H1 (cell line): ENCODE data around the gene DNM1L. TPM values are rescaled to one million over a fixed set of nuclear protein-coding genes. Genes with fewer than 3 reads are reported as not detected.

Experiments
- CTCF ChIA-PET: fragments of 300-600 bp; sonication (Branson Sonifier 250); formaldehyde crosslinking; loops from one replicate; lab custom pipeline; 2021; ENCODE audit not compliant: partially characterized antibody; lab: Charles Lee
- POLR2A ChIA-PET: fragments of 300-600 bp; sonication (Branson Sonifier 250); formaldehyde crosslinking; loops from one replicate; lab custom pipeline; 2021; ENCODE audit warnings: inconsistent platforms; ENCODE audit not compliant: partially characterized antibody; lab: Charles Lee
- DNase-seq, 2 experiments: peaks; one replicate each; pipeline versions ENCODE4 v3.0.0 to v3.0.0-alpha.2; 2010 to 2022; ENCODE audit warnings: low spot score in 2 of 2, low read depth in 1 of 2, mixed read lengths in 1 of 2
- FAIRE-seq: peaks from 2 replicates; lab custom pipeline; 2011; peaks lifted over from hg19 to GRCh38; lab: Jason Lieb, UNC
- H2AFZ ChIP-seq: 2 replicates; pipeline ENCODE4 v1.8.1; 2012; ENCODE audit warnings: low read length, inconsistent platforms
- H2AK5ac ChIP-seq: 2 replicates; pipeline ENCODE4 v1.6.1; 2013; ENCODE audit warnings: low read depth, low read length
- H2BK120ac ChIP-seq: replicated peaks from 2 replicates; pipeline ENCODE3; 2013; ENCODE audit warnings: low read depth, low read length, inconsistent platforms
- H2BK12ac ChIP-seq: 2 replicates; pipeline ENCODE4 v1.6.1; 2013; ENCODE audit warnings: low read depth, low read length
- H2BK15ac ChIP-seq: 2 replicates; pipeline ENCODE4 v1.6.1; 2013; ENCODE audit warnings: low read length
- H2BK20ac ChIP-seq: 2 replicates; pipeline ENCODE4 v1.6.1; 2013; ENCODE audit warnings: low read length
- H2BK5ac ChIP-seq: 2 replicates; pipeline ENCODE4 v1.6.1; 2013; ENCODE audit warnings: low read depth, low read length
- H3K14ac ChIP-seq: 2 replicates; pipeline ENCODE4 v1.6.1; 2013; ENCODE audit warnings: inconsistent platforms; ENCODE audit not compliant: insufficient read length
- H3K18ac ChIP-seq: 2 replicates; pipeline ENCODE4 v1.6.1; 2013; ENCODE audit warnings: low read length; ENCODE audit errors: extremely low read depth
- H3K23ac ChIP-seq: 2 replicates; pipeline ENCODE4 v1.6.1; 2013; ENCODE audit warnings: inconsistent platforms; ENCODE audit not compliant: insufficient read length
- H3K23me2 ChIP-seq: 2 replicates; pipeline ENCODE4 v1.6.1; 2013; ENCODE audit warnings: low read depth, low read length
- H3K27ac ChIP-seq: 2 replicates; pipeline ENCODE4 v1.6.1; 2011; ENCODE audit warnings: low read depth, low read length, inconsistent platforms
- H3K27me3 ChIP-seq, 4 experiments: replicated peaks in 1 of 4; 1 replicate in 1 of 4; 2 replicates in 3 of 4; pipeline versions ENCODE4 v1.6.1 to v1.8.1; 2011 to 2013; ENCODE audit warnings: low read length in 3 of 4, mild to moderate bottlenecking in 3 of 4, inconsistent platforms in 2 of 4, mixed read lengths in 2 of 4, moderate library complexity in 1 of 4; ENCODE audit not compliant: control insufficient read depth in 3 of 4, insufficient read depth in 3 of 4; ENCODE audit errors: extremely low read depth in 1 of 4
- H3K36me3 ChIP-seq, 4 experiments: 2 replicates each; pipeline versions ENCODE4 v1.6.1 to v1.8.1; 2011 to 2013; ENCODE audit warnings: mild to moderate bottlenecking in 4 of 4, low read length in 3 of 4, moderate library complexity in 2 of 4, control low read depth in 1 of 4, inconsistent platforms in 1 of 4; ENCODE audit not compliant: insufficient read depth in 4 of 4, control insufficient read depth in 2 of 4
- H3K4ac ChIP-seq: replicated peaks from 2 replicates; pipeline ENCODE3; 2013; ENCODE audit warnings: low read length, low read depth, mixed read lengths, inconsistent platforms; ENCODE audit not compliant: insufficient read length
- H3K4me1 ChIP-seq, 4 experiments: replicated peaks in 1 of 4; 1 replicate in 1 of 4; 2 replicates in 3 of 4; pipeline versions ENCODE4 v1.6.1 to v1.8.1; 2011 to 2013; ENCODE audit warnings: low read length in 3 of 4, inconsistent platforms in 2 of 4, mixed read lengths in 1 of 4; ENCODE audit not compliant: insufficient read depth in 4 of 4, control insufficient read depth in 3 of 4
- H3K4me2 ChIP-seq, 2 experiments: 2 replicates each; pipeline versions ENCODE4 v1.6.1 to v1.8.1; 2011 to 2013; ENCODE audit warnings: low read depth in 2 of 2, low read length in 2 of 2, control low read depth in 1 of 2, inconsistent platforms in 1 of 2, mild to moderate bottlenecking in 1 of 2; ENCODE audit not compliant: insufficient read depth in 1 of 2
- H3K4me3 ChIP-seq, 4 experiments: fragments of 200-600, 300-600 bp in 1 of 4; sonication (generic), shearing (Covaris generic), sonication (Bioruptor Twin) in 1 of 4; 2 replicates each; pipeline versions ENCODE4 v1.5.1 to v1.8.1; 2011 to 2016; ENCODE audit warnings: low read length in 4 of 4, low read depth in 3 of 4, control low read depth in 2 of 4, inconsistent platforms in 2 of 4, mild to moderate bottlenecking in 2 of 4, mixed read lengths in 1 of 4, moderate library complexity in 1 of 4; ENCODE audit not compliant: insufficient read depth in 2 of 4; ENCODE audit errors: extremely low read depth in 1 of 4
- H3K56ac ChIP-seq: replicated peaks from 2 replicates; pipeline ENCODE3; 2013; ENCODE audit warnings: low read depth, mild to moderate bottlenecking, mixed read lengths, low read length, inconsistent platforms; ENCODE audit not compliant: insufficient read length
- H3K79me1 ChIP-seq: 2 replicates; pipeline ENCODE4 v1.6.1; 2013; ENCODE audit warnings: low read depth, low read length, control low read depth
- H3K79me2 ChIP-seq, 2 experiments: 2 replicates each; pipeline versions ENCODE4 v1.6.1 to v1.8.1; 2012 to 2013; ENCODE audit warnings: low read length in 2 of 2, mild to moderate bottlenecking in 2 of 2, inconsistent platforms in 1 of 2; ENCODE audit not compliant: insufficient read depth in 2 of 2, control insufficient read depth in 1 of 2
- H3K9ac ChIP-seq, 4 experiments: replicated peaks in 1 of 4; 1 replicate in 1 of 4; 2 replicates in 3 of 4; pipeline versions ENCODE4 v1.6.1 to v1.8.1; 2011 to 2013; ENCODE audit warnings: low read depth in 3 of 4, low read length in 3 of 4, control low read depth in 2 of 4, mild to moderate bottlenecking in 2 of 4, moderate library complexity in 2 of 4, inconsistent platforms in 1 of 4; ENCODE audit errors: extremely low read depth in 1 of 4
- H3K9me3 ChIP-seq, 2 experiments: 2 replicates each; pipeline versions ENCODE4 v1.6.1 to v1.8.1; 2012 to 2013; ENCODE audit warnings: mild to moderate bottlenecking in 2 of 2, moderate library complexity in 2 of 2, control low read depth in 1 of 2, inconsistent platforms in 1 of 2, low read depth in 1 of 2, low read length in 1 of 2, mixed read lengths in 1 of 2; ENCODE audit not compliant: insufficient read depth in 2 of 2
- H4K20me1 ChIP-seq, 2 experiments: replicated peaks in 1 of 2; 2 replicates each; pipeline versions ENCODE3 to v1.8.1; 2011 to 2013; ENCODE audit warnings: inconsistent platforms in 2 of 2, low read length in 2 of 2, mild to moderate bottlenecking in 1 of 2; ENCODE audit not compliant: insufficient read depth in 2 of 2, control insufficient read depth in 1 of 2
- H4K5ac ChIP-seq: 2 replicates; pipeline ENCODE4 v1.6.1; 2013; ENCODE audit warnings: low read length, low read depth, mixed read lengths, inconsistent platforms; ENCODE audit not compliant: insufficient read length
- H4K8ac ChIP-seq: 2 replicates; pipeline ENCODE4 v1.8.0; 2013; ENCODE audit warnings: mild to moderate bottlenecking, moderate library complexity, low read length, inconsistent platforms; ENCODE audit not compliant: insufficient read depth; ENCODE audit errors: extremely low read depth
- H4K91ac ChIP-seq: replicated peaks from 2 replicates; pipeline ENCODE3; 2013; ENCODE audit warnings: low read length, mixed read lengths, inconsistent platforms; ENCODE audit not compliant: insufficient read length
- CEBPB ChIP-seq: IDR thresholded peaks from 2 replicates; pipeline ENCODE4 v1.6.1; 2012; ENCODE audit warnings: low read depth, low read length
- KDM5A ChIP-seq: fragments of 200-600 bp; IDR thresholded peaks from 2 replicates; pipeline ENCODE4 v1.7.1; 2012; ENCODE audit warnings: mild to moderate bottlenecking, low read length, inconsistent platforms, mixed read lengths
- MAX ChIP-seq: IDR thresholded peaks from 2 replicates; pipeline ENCODE4 v1.6.1; 2012; ENCODE audit warnings: inconsistent platforms
- POLR2A ChIP-seq, 2 experiments: IDR thresholded peaks; 1 replicate in 1 of 2; 2 replicates in 1 of 2; pipeline ENCODE4 v1.6.1; 2011; ENCODE audit warnings: low read depth in 2 of 2, low read length in 2 of 2, mild to moderate bottlenecking in 2 of 2; ENCODE audit errors: control extremely low read depth in 1 of 2
- RXRA ChIP-seq: IDR thresholded peaks from 2 replicates; pipeline ENCODE4 v1.6.1; 2011; ENCODE audit warnings: low read depth, mild to moderate bottlenecking, low read length, moderate library complexity; ENCODE audit not compliant: insufficient read depth
- SIRT6 ChIP-seq: IDR thresholded peaks from one replicate; pipeline ENCODE4 v1.7.1; 2012; ENCODE audit warnings: low read length, inconsistent platforms
- TCF12 ChIP-seq: IDR thresholded peaks from 2 replicates; pipeline ENCODE4 v1.6.1; 2011; ENCODE audit warnings: low read depth, mild to moderate bottlenecking, low read length
- TEAD4 ChIP-seq: IDR thresholded peaks from 2 replicates; pipeline ENCODE4 v1.6.1; 2012; ENCODE audit warnings: low read depth, low read length, inconsistent platforms, mixed read lengths
- WGBS, 2 experiments: shearing (Covaris generic) in 1 of 2; methylation state at CpG; one replicate each; pipeline versions ENCODE4 v1.1.6 to v1.1.7; 2013 to 2015; ENCODE audit warnings: low lambda C conversion rate in 2 of 2, mixed read lengths in 2 of 2, inconsistent platforms in 1 of 2, low coverage in 1 of 2, missing lambda C conversion rate in 1 of 2; ENCODE audit not compliant: insufficient replicate concordance in 2 of 2, insufficient coverage in 1 of 2, insufficient read length in 1 of 2; ENCODE audit errors: extremely low coverage in 1 of 2, missing lambda C conversion rate in 1 of 2; 5-methylcytosine and 5-hydroxymethylcytosine counted together
- polyA plus RNA-seq, 7 experiments: library from polyadenylated mRNA; depleted of rRNA in 3 of 7; stranded (reverse) in 5 of 7; unstranded in 2 of 7; fragments of >200 nt in 5 of 7; fragments of 200-250 nt in 2 of 7; gene quantifications; 1 replicate in 5 of 7; 2 replicates in 1 of 7; 4 replicates in 1 of 7; pipeline versions ENCODE4 v1.2.1 to v1.2.3, GENCODE V29; 2011 to 2013; ENCODE audit warnings: missing spikeins in 2 of 7, mixed read lengths in 2 of 7
- total RNA-seq: library from RNA; stranded (reverse); fragmentation: NEBNext Ultra II Directional; extraction: Animal tissue kit (Norgen Biotek cat#: 25700); gene quantifications from 2 replicates; pipeline ENCODE4 v1.2.1, GENCODE V29; 2021

Gene DNM1L
- total and polyA plus RNA-seq, 2 of the 8 experiments (the other 6 are each of a cell fraction or from before 2014, with no cell fraction given), result 23.7 to 93.9 TPM

GRCh38 chr12:32651956-32652210, 27.2 kb upstream of the DNM1L start:
- Histone ChIP-seq H3K56ac (no peak overlapping the region), H3K9ac (no peak overlapping the region), H2AK5ac (no peak overlapping the region), H3K36me3 (no peaks in the 10 kb centered on the region; a peak in 1 of 8 replicates), H3K79me2 (no peaks in the 10 kb centered on the region), H2BK20ac (no peak overlapping the region), H4K8ac (no peak overlapping the region), H3K27me3 (no peaks in the 10 kb centered on the region), H3K9me3 (no peaks in the 10 kb centered on the region), H2BK15ac (no peak overlapping the region), H3K79me1 (no peaks in the 10 kb centered on the region), H2BK5ac (no peak overlapping the region), H4K91ac (no peak overlapping the region), H3K23me2 (no peaks in the 10 kb centered on the region), H2AFZ (no peak overlapping the region), H3K23ac (no peak overlapping the region), H3K18ac (no peak overlapping the region), H3K4ac (no peak overlapping the region), H3K4me3 (no peak overlapping the region), H3K27ac (no peak overlapping the region), H2BK12ac (no peak overlapping the region), H3K4me2 (no peak overlapping the region), H3K4me1 (no peaks in the 10 kb centered on the region), H2BK120ac (no peak overlapping the region), H4K20me1 (no peaks in the 10 kb centered on the region), H4K5ac (no peak overlapping the region), H3K14ac (no peak overlapping the region)
- FAIRE-seq, result no peak
- WGBS, 2 experiments, result 95% methylated on average over 4 of the region's 4 CpGs; no CpG with 5 or more reads in 1 of the 2 experiments
- ChIA-PET POLR2A (interaction anchor here (0.6 kb wide), 1 partner anchor 439 kb away, joined by 3 read pairs; no protein-coding TSS in a partner anchor), CTCF (interaction anchor here (1.0 to 1.2 kb wide), 3 partner anchors 20 to 195 kb away, joined by 3 to 4 read pairs (median 4); no protein-coding TSS in a partner anchor)
- no peak for TF ChIP-seq MAX
- TF ChIP-seq SIRT6, result no peak
- TF ChIP-seq TCF12, result no peak
- no peak for TF ChIP-seq RXRA
- no peak for TF ChIP-seq POLR2A (IDR thresholded peaks at IDR 0.05; ENCODE audit: control extremely low read depth in 1 of 2, low read depth in 2 of 2, low read length in 2 of 2)
- TF ChIP-seq CEBPB, result no peak
- no peak for TF ChIP-seq TEAD4
- TF ChIP-seq KDM5A, result no peak
- DNase-seq, result peak in 1 of 2 experiments; percentile 37
